GM10248 (cell line): ENCODE data around the gene KRTAP10-6.
"Not testable (repeated sequence)": the region's sequence is repeated elsewhere in the genome, so short reads cannot be mapped to it uniquely, and the experiment has no call there.

Experiments
- CTCF ChIA-PET: fragments of 300-600 bp; sonication (Branson Sonifier 250); formaldehyde crosslinking; extraction: SDS; loops from one replicate; lab custom pipeline; 2021; ENCODE audit warnings: antibody characterized with exemption; lab: Yijun Ruan, JAX
- POLR2A ChIA-PET: fragments of 350-650 bp; sonication (Branson Sonifier 250); formaldehyde crosslinking; extraction: SDS; loops from one replicate; lab custom pipeline; 2020; ENCODE audit warnings: antibody characterized with exemption; lab: Yijun Ruan, JAX
- DNase-seq: peaks from one replicate; pipeline ENCODE4 v3.0.0; 2012; ENCODE audit errors: extremely low spot score
- TF ChIP-seq, protein P1 (sequence below): IDR thresholded peaks from 2 replicates; pipeline ENCODE4 v1.5.1; 2012; ENCODE audit warnings: mild to moderate bottlenecking, low read depth; ENCODE audit errors: extremely low read depth, missing control alignments, control extremely low read depth

Gene KRTAP10-6

DNA sequence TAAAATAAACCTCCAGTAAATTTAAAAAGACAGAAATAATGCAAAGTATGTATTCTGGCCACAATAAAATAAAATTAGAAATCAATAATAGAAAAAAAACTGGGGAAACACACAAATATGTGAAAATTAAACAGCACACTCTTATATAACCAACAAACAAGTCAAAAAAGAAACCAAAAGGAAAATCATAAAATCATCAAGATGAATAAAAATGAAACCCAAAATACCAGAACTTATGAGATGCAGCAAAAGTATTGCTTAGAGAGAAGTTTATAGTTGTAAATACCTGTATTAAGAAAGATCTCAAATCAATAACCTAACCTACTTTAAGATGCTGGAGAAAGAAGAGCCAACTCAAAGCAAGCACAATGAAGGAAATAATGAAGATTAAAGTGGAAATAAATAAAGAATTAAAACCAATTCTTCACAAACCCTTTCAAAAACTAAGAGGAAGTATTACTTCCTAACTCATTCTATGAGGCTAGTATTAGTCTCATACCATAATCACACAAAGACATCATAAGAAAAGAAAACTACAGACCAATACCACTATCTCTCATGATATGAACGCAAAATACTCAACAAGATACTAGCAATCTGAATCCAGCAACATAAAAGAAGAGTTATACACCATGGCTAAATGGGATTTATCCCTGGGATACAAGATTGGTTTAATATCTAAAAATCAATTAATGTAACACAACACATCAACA lies 27.3 kb downstream of the KRTAP10-6 start:
- peak; percentile 20 for DNase-seq
- POLR2A ChIA-PET = no interaction called here
- TF ChIP-seq, protein P1, sequence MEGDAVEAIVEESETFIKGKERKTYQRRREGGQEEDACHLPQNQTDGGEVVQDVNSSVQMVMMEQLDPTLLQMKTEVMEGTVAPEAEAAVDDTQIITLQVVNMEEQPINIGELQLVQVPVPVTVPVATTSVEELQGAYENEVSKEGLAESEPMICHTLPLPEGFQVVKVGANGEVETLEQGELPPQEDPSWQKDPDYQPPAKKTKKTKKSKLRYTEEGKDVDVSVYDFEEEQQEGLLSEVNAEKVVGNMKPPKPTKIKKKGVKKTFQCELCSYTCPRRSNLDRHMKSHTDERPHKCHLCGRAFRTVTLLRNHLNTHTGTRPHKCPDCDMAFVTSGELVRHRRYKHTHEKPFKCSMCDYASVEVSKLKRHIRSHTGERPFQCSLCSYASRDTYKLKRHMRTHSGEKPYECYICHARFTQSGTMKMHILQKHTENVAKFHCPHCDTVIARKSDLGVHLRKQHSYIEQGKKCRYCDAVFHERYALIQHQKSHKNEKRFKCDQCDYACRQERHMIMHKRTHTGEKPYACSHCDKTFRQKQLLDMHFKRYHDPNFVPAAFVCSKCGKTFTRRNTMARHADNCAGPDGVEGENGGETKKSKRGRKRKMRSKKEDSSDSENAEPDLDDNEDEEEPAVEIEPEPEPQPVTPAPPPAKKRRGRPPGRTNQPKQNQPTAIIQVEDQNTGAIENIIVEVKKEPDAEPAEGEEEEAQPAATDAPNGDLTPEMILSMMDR = no peak
- CTCF ChIA-PET = no interaction called here

DNA sequence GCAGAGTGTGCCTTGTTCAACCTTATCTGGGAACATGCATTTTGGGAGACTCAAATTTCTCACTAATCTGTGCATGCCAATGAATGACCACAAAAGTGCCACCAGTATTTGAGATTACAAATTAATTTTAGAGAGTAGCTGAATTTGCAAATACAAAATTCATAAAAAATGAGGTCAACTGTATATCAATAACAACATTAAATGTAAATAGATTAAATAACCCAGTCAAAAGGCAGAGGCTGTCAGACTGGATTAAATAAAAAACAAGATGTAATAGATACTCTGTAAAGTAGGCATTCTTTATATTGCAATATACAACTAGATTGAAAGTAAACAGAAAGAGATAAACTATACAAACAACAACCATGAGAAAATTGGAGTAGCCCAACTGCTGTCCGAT lies 28.2 kb downstream of the KRTAP10-6 start:
- POLR2A ChIA-PET = no interaction called here
- TF ChIP-seq, protein P1 = no peak
- no peak for DNase-seq
- CTCF ChIA-PET = no interaction called here

DNA sequence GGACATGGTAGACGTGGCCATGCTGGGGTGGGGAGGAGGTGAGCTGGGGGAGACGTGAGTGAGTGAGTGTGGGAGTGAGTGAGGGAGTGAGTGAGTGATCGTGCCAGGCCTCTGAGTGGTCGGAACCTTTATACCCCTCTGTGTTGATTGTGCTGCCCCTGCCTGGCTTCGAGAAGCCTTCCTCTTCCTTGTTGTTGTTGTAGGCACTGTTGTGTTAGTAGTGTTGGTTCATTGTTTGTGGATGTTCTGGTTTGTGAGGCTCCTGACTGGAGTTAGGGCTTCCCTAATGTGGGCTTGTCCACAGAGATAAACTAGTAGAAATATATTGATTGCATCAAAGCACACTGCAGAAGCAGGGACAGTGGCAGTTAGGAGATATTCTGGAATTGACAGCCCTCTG lies 33.6 kb downstream of the KRTAP10-6 start, which contains the start of gene KRTAP10-3:
KRTAP10-3 (minus strand) TSS at position 101 of the 400 bp plus-strand sequence; CDS start at position 21, 80 bp downstream.
- TF ChIP-seq, protein P1 = no peak
- no peak for DNase-seq
- ChIA-PET CTCF (no interaction called here), POLR2A (no interaction called here)

DNA sequence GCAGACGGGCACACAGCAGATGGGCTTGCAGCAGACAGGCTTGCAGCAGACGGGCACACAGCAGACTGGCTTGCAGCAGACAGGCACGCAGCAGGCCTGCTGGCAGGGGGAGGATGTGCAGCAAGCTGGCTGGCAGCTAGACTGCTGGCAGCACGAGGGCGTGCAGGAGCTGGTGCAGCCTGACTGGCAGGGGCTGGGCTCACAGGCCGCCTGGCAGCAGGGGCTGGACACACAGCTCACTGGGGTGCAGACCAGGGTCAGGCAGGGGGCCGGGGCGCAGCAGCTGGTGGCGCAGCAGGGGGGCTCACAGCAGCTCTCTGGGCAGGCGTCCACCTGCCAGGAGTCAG lies 34.0 kb downstream of the KRTAP10-6 start:
- DNase-seq, CTCF ChIA-PET, POLR2A ChIA-PET: not testable (repeated sequence)

DNA sequence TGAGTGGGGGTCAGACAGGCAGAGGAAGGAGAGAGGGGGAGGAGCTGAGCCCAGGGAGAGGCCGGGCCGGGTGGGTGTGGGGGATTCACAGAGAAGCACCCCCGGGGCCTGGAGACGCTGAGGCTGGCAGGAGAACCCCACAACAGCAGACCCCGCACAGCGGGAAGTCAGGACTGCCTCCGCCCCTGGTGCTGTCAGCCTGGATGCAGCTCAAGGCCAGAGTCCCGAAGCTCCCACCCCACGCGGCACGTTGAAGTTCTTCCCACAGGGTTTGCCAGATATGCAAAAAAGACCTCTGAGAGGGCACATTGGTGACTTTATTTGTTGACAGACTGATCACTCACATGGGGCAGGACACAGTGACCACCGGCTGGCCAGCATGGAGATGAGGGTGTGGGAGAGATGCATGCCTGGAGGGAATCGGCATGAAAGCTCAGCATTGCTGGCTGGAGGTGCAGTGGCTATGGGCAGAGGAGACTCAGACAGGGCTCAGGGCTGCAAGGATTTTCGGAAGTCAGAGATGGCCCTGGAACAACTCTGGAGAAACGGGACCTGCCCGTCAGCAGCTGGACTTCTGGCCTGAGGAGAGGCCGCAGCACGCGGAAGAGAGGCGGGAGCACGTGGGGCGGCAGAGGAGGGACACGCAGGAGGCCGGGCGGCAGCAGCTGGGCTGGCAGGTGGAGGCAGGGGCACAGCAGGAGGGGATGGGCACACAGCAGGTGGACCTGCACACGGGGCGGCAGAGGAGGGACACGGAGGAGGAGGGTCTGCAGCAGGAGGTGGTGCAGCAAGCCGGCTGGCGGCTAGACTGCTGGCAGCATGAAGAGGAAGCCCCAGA lies 34.6 kb downstream of the KRTAP10-6 start:
- POLR2A ChIA-PET = no interaction called here
- no peak for DNase-seq
- CTCF ChIA-PET = interaction anchor here (0.8 kb wide), 1 partner anchor 17 kb away, joined by 3 read pairs; no protein-coding TSS in a partner anchor
- TF ChIP-seq, protein P1 = no peak

DNA sequence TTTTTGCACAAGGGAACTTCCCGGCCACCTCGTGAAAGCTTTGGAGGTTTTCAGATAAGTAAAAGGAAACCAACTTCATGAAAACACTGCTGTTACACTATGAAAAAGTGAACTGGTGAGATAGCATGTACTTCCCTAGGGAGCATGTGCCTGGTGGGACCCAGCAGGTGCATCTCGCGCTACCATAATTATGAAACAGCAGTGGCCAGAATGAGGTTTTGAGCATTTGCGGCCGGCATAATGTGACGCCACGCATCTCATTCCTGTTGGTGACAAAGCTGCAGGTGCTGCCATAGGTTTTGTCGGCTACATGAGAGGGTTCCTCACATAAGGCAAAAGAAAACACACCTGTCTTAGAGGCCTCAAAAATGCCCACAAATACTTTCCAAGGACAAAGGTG lies 35.4 kb downstream of the KRTAP10-6 start:
- CTCF ChIA-PET = interaction anchor here (0.8 kb wide), 1 partner anchor 18 kb away, joined by 3 read pairs; no protein-coding TSS in a partner anchor
- DNase-seq = no peak
- TF ChIP-seq, protein P1 = no peak
- POLR2A ChIA-PET = no interaction called here
